ENCODE results near the gene SYT6. TPM values are rescaled to one million over a fixed set of nuclear protein-coding genes. Genes with fewer than 3 reads are reported as not detected.
"Not testable (repeated sequence)": the region's sequence is repeated elsewhere in the genome, so short reads cannot be mapped to it uniquely, and the experiment has no call there.

Gene SYT6
- polyA plus RNA-seq, 2 donors: not detected

DNA sequence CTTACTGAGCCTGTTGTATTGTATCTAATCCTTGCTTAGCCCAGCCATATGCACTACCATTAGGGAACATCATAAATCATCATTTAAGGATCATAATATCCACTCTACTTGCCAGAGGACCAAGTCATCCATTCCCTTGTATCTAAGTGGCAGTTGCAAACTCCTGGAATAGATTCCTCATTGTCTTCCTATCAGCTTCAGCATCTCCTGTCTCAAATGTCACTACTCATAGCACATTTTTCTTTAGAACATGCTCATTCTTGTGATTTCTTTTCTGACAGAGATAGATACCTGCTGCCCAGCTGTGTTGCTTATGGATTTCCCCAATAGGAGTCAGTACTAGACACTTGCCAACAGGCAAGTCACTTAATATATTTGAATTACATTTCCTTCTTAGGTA lies 90.1 kb downstream of the SYT6 start:
- Histone ChIP-seq H3K9me3 (ENCODE audit: control insufficient read depth in 2 of 2, insufficient read depth in 1 of 2, low read depth in 1 of 2, low read length in 1 of 2) (peaks cover 0 to 5% of the 10 kb centered on the region in 2 donors), H3K27me3 (ENCODE audit: control insufficient read depth in 1 of 2, insufficient read depth in 2 of 2, low read length in 2 of 2) (no peaks in the 10 kb centered on the region), H3K27ac (ENCODE audit: low read depth in 2 of 2, low read length in 1 of 2) (no peak overlapping the region), H3K36me3 (ENCODE audit: control insufficient read depth in 2 of 2, insufficient read depth in 2 of 2, low read length in 1 of 2) (no peaks in the 10 kb centered on the region), H3K4me3 (ENCODE audit: low read depth in 1 of 2, low read length in 2 of 2) (no peak overlapping the region), H3K4me1 (ENCODE audit: control insufficient read depth in 2 of 2, insufficient read depth in 2 of 2, low read length in 1 of 2) (no peaks in the 10 kb centered on the region)

DNA sequence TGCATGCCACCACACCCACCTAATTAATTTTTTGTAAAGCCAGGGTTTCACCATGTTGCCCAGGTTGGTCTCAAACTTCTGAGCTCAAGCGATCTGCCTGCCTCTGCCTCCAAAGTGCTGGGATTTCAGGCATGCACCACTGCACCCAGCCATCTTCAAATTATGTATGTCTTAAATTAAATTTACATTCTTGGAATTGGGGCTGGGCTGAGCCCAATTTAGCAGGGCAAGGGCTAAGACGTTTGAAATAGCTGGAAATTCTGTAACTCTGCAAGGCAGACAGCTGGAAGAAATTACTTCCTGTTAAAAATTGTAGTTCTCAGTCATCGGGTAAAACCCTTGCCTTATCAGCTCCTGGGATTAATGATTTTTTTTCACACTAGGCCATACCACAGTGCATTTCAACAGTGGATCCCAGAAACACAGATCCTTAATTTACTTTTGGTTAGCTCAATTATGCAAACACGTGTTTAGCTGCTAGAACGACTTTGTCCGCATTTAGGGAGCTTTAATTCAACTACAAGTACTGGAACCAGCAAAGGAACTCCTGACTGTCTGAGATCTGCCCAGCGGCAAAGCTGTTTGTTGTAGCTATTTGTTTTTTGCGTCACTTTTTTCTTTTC lies 91.1 kb downstream of the SYT6 start:
- Histone ChIP-seq H3K4me1 (ENCODE audit: control insufficient read depth in 2 of 2, insufficient read depth in 2 of 2, low read length in 1 of 2) (no peaks in the 10 kb centered on the region), H3K4me3 (ENCODE audit: low read depth in 1 of 2, low read length in 2 of 2) (no peak overlapping the region), H3K9me3 (ENCODE audit: control insufficient read depth in 2 of 2, insufficient read depth in 1 of 2, low read depth in 1 of 2, low read length in 1 of 2) (peaks cover 0 to 5% of the 10 kb centered on the region in 2 donors), H3K27ac (ENCODE audit: low read depth in 2 of 2, low read length in 1 of 2) (no peak overlapping the region), H3K36me3 (ENCODE audit: control insufficient read depth in 2 of 2, insufficient read depth in 2 of 2, low read length in 1 of 2) (no peaks in the 10 kb centered on the region), H3K27me3 (ENCODE audit: control insufficient read depth in 1 of 2, insufficient read depth in 2 of 2, low read length in 2 of 2) (no peaks in the 10 kb centered on the region)
- WGBS, 2 donors: 49 to 56% methylated on average over 8 of the region's 8 CpGs

DNA sequence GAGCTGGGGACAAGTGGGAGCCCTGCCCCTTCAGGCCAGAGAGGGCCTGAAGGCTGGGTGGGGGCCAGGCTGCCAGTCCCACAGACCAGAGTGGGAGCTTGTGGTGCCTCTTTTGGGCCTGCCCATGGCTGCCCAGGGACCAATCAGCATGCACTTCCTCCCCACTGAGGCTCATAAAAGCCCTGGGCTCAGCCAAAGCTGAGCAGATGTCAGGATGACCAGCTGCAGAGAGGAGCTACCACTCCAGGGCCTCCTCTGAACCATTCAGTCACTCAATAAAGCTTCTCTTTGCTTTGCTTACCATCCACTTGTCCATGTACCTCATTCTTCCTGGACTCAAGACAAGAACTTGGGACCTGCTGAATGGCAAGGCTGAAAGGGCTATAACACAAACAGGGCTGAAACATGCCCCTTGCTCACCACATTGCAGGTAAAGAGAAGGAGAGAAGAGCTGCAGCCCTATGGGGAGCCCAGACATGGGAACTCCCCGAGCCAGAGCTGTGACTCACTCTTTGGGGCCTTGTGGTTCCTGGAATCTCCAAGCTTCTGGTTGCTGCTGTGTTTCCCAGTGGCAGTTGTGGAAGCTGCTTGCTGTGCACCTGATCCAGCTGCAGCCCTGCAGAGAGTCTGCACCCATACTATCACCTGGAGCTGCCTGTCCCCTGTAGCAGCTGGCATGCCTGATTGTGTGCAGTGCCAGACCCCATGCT lies 92.4 kb downstream of the SYT6 start:
- H3K36me3 ChIP-seq (ENCODE audit: control insufficient read depth in 2 of 2, insufficient read depth in 2 of 2, low read length in 1 of 2): no peaks in the 10 kb centered on the region
- H3K9me3 ChIP-seq (ENCODE audit: control insufficient read depth in 2 of 2, insufficient read depth in 1 of 2, low read depth in 1 of 2, low read length in 1 of 2): peaks cover 0 to 5% of the 10 kb centered on the region in 2 donors
- no peaks in the 10 kb centered on the region for H3K4me1 ChIP-seq (ENCODE audit: control insufficient read depth in 2 of 2, insufficient read depth in 2 of 2, low read length in 1 of 2)
- WGBS, 2 donors: 73 to 76% methylated on average over 1 of the region's 1 CpG
- no peaks in the 10 kb centered on the region for H3K27me3 ChIP-seq (ENCODE audit: control insufficient read depth in 1 of 2, insufficient read depth in 2 of 2, low read length in 2 of 2)
- H3K4me3 ChIP-seq (ENCODE audit: low read depth in 1 of 2, low read length in 2 of 2): no peak overlapping the region
- H3K27ac ChIP-seq (ENCODE audit: low read depth in 2 of 2, low read length in 1 of 2): no peak overlapping the region

DNA sequence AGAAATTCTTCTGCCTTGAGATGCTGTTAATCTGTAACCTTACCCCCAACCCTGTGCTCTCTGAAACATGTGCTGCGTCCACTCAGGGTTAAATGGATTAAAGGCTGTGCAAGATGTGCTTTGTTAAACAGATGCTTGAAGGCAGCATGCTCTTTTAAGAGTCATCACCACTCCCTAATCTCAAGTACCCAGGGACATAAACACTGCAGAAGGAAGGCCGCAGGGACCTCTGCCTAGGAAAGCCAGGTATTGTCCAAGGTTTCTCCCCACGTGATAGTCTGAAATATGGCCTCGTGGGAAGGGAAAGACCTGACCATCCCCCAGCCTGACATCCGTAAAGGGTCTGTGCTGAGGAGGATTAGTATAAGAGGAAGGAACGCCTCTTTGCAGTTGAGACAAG lies 95.4 kb downstream of the SYT6 start:
- WGBS, 2 donors: 43 to 45% methylated on average over 6 of the region's 6 CpGs
- not testable (repeated sequence) for H3K27me3 ChIP-seq (ENCODE audit: control insufficient read depth in 1 of 2, insufficient read depth in 2 of 2, low read length in 2 of 2); H3K4me3 ChIP-seq (ENCODE audit: low read depth in 1 of 2, low read length in 2 of 2); H3K36me3 ChIP-seq (ENCODE audit: control insufficient read depth in 2 of 2, insufficient read depth in 2 of 2, low read length in 1 of 2); H3K4me1 ChIP-seq (ENCODE audit: control insufficient read depth in 2 of 2, insufficient read depth in 2 of 2, low read length in 1 of 2); H3K27ac ChIP-seq (ENCODE audit: low read depth in 2 of 2, low read length in 1 of 2); H3K9me3 ChIP-seq (ENCODE audit: control insufficient read depth in 2 of 2, insufficient read depth in 1 of 2, low read depth in 1 of 2, low read length in 1 of 2)

DNA sequence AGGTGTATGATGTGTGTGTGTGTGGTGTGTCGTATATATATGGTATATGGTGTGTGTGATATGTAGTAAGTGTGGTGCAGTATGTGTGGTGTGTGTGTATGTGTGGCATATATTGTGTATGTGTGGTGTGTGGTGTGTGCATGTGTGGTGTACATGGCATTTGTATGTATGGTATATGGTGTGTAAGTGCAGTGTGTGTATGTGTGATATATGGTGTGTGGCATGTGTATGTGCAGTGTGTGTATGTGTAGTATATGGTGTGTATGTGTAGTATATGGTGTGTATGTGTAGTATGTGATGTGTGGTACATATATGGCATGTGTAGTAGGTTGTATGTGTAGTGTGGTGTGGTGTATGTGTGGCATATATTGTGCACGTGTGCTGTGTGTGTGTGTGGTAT lies 99.5 kb downstream of the SYT6 start:
- Histone ChIP-seq H3K9me3 (ENCODE audit: control insufficient read depth in 2 of 2, insufficient read depth in 1 of 2, low read depth in 1 of 2, low read length in 1 of 2) (no peaks in the 10 kb centered on the region), H3K27me3 (ENCODE audit: control insufficient read depth in 1 of 2, insufficient read depth in 2 of 2, low read length in 2 of 2) (no peaks in the 10 kb centered on the region), H3K27ac (ENCODE audit: low read depth in 2 of 2, low read length in 1 of 2) (no peak overlapping the region), H3K4me3 (ENCODE audit: low read depth in 1 of 2, low read length in 2 of 2) (no peak overlapping the region), H3K4me1 (ENCODE audit: control insufficient read depth in 2 of 2, insufficient read depth in 2 of 2, low read length in 1 of 2) (no peaks in the 10 kb centered on the region), H3K36me3 (ENCODE audit: control insufficient read depth in 2 of 2, insufficient read depth in 2 of 2, low read length in 1 of 2) (no peaks in the 10 kb centered on the region)
- WGBS, 2 donors: 87 to 93% methylated on average over 2 of the region's 2 CpGs

DNA sequence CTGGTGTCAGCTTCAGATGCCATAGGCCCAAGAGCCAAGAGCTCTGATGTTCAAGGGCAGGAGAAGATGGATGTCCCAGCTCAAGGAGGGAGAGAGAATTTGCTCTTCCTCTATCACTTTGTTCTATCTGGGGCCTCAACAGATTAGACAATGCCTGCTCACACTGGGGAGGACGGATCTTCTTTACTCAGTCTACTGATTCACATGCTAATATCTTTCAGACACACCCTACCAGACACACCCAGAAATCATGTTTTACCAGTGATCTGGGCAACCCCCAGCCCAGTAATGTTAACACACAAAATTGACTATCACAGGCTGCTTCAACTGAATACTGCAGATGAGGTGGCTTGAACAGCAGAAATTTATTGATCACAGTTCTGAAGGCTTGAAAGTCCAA lies 105.4 kb downstream of the SYT6 start:
- Histone ChIP-seq H3K9me3 (ENCODE audit: control insufficient read depth in 2 of 2, insufficient read depth in 1 of 2, low read depth in 1 of 2, low read length in 1 of 2) (no peaks in the 10 kb centered on the region), H3K27ac (ENCODE audit: low read depth in 2 of 2, low read length in 1 of 2) (no peak overlapping the region), H3K27me3 (ENCODE audit: control insufficient read depth in 1 of 2, insufficient read depth in 2 of 2, low read length in 2 of 2) (peaks cover 0 to 2% of the 10 kb centered on the region in 2 donors), H3K4me1 (ENCODE audit: control insufficient read depth in 2 of 2, insufficient read depth in 2 of 2, low read length in 1 of 2) (no peaks in the 10 kb centered on the region), H3K36me3 (ENCODE audit: control insufficient read depth in 2 of 2, insufficient read depth in 2 of 2, low read length in 1 of 2) (no peaks in the 10 kb centered on the region), H3K4me3 (ENCODE audit: low read depth in 1 of 2, low read length in 2 of 2) (no peak overlapping the region)
- 53 to 68% methylated on average over 1 of the region's 1 CpG for WGBS, 2 donors

DNA sequence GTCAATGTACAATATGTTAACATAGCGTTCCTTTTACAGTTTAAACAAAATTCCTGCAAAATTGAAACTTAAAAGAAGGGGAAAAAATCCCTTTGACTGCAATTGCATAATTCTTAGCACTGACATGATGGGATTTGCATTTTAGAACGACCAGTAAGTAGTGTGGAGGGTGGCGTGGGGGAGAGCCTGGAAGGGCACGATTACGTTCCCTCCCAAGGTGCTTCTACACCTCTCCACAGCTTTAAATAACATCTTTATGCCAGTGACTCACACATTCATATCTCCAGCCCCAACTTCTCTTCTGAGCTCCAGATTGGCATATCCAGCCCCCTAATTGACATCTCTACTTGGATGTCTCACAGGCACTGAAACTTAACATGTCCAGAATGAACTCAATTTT lies 110.1 kb downstream of the SYT6 start:
- WGBS, 2 donors: 56 to 58% methylated on average over 5 of the region's 5 CpGs
- no peak overlapping the region for H3K27ac ChIP-seq (ENCODE audit: low read depth in 2 of 2, low read length in 1 of 2)

DNA sequence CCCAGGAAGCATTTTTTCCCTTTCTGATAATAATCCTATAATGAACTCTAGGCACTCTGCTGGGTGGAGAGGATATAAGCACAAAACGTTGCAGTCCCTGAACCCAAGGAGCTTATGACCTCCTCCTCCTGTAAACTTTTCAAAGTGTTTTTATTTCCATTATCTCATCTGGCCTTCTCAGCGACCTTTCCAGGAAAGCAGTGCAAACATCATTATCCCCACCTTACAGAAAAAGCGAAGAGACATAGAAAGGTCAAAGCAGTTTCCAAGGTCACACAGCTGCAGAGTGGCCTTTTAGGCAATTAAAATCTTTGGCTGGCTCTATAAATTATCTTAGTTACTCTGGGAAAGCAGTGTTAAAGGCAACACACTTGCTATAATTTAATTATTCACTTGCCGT lies 110.6 kb downstream of the SYT6 start:
- no peaks in the 10 kb centered on the region for H3K36me3 ChIP-seq (ENCODE audit: control insufficient read depth in 2 of 2, insufficient read depth in 2 of 2, low read length in 1 of 2)
- peaks cover 0 to 2% of the 10 kb centered on the region in 2 donors for H3K27me3 ChIP-seq (ENCODE audit: control insufficient read depth in 1 of 2, insufficient read depth in 2 of 2, low read length in 2 of 2)
- no peak overlapping the region for H3K4me3 ChIP-seq (ENCODE audit: low read depth in 1 of 2, low read length in 2 of 2)
- no peak overlapping the region for H3K27ac ChIP-seq (ENCODE audit: low read depth in 2 of 2, low read length in 1 of 2)
- WGBS, 2 donors: 29 to 30% methylated on average over 4 of the region's 4 CpGs
- H3K4me1 ChIP-seq (ENCODE audit: control insufficient read depth in 2 of 2, insufficient read depth in 2 of 2, low read length in 1 of 2): no peaks in the 10 kb centered on the region
- no peaks in the 10 kb centered on the region for H3K9me3 ChIP-seq (ENCODE audit: control insufficient read depth in 2 of 2, insufficient read depth in 1 of 2, low read depth in 1 of 2, low read length in 1 of 2)

More for the DNA sequence above, 110.1 kb downstream of the SYT6 start:
- no peaks in the 10 kb centered on the region for H3K9me3 ChIP-seq (ENCODE audit: control insufficient read depth in 2 of 2, insufficient read depth in 1 of 2, low read depth in 1 of 2, low read length in 1 of 2)
- H3K4me3 ChIP-seq (ENCODE audit: low read depth in 1 of 2, low read length in 2 of 2): no peak overlapping the region
- no peaks in the 10 kb centered on the region for H3K36me3 ChIP-seq (ENCODE audit: control insufficient read depth in 2 of 2, insufficient read depth in 2 of 2, low read length in 1 of 2)
- peaks cover 0 to 2% of the 10 kb centered on the region in 2 donors for H3K27me3 ChIP-seq (ENCODE audit: control insufficient read depth in 1 of 2, insufficient read depth in 2 of 2, low read length in 2 of 2)
- no peaks in the 10 kb centered on the region for H3K4me1 ChIP-seq (ENCODE audit: control insufficient read depth in 2 of 2, insufficient read depth in 2 of 2, low read length in 1 of 2)

DNA sequence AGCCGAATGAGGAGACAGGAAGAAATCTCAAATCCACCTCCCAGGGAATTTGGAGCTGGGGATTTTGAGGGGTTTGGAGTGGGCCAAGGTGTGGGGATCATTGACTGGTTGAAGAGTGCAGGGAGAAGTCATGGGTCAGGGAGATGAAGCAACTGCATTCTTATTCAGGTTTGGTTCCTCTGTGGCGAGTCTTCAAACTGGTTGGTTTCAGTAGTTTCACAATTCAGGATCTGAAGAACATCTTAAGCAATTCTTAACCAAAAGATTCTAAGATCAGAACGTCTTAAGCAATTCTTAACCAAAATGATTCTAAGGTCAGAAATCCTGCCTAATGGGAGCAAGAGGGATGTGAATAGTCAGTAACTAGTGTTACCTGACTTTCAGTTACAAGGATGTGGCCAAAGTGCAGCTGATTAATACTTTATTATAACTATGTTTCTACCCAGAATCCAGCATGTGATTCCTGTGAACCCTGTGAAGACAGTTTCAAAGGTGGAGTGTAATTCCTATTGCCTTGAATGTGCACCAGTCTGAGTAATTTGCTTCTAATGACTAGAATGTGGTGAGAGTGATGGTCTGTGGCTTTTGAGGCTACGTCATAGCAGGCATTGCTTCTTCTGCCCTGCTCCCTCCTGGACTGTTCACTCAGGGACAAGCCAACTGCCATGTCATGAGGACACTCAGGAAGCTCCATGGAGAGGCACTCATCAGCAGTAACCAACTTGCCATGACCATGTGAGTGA lies 113.2 kb downstream of the SYT6 start:
- no peaks in the 10 kb centered on the region for H3K36me3 ChIP-seq (ENCODE audit: control insufficient read depth in 2 of 2, insufficient read depth in 2 of 2, low read length in 1 of 2)
- no peak overlapping the region for H3K27ac ChIP-seq (ENCODE audit: low read depth in 2 of 2, low read length in 1 of 2)
- WGBS, 2 donors: 50 to 59% methylated on average over 4 of the region's 4 CpGs
- peaks cover 0 to 2% of the 10 kb centered on the region in 2 donors for H3K27me3 ChIP-seq (ENCODE audit: control insufficient read depth in 1 of 2, insufficient read depth in 2 of 2, low read length in 2 of 2)
- no peaks in the 10 kb centered on the region for H3K4me1 ChIP-seq (ENCODE audit: control insufficient read depth in 2 of 2, insufficient read depth in 2 of 2, low read length in 1 of 2)
- no peaks in the 10 kb centered on the region for H3K9me3 ChIP-seq (ENCODE audit: control insufficient read depth in 2 of 2, insufficient read depth in 1 of 2, low read depth in 1 of 2, low read length in 1 of 2)
- H3K4me3 ChIP-seq (ENCODE audit: low read depth in 1 of 2, low read length in 2 of 2): no peak overlapping the region
